Mesenchymal stem cell (in vitro differentiated cells and primary cell): ENCODE measurements around the gene SOWAHB. TPM values are rescaled to one million over a fixed set of nuclear protein-coding genes. Genes with fewer than 3 reads are reported as not detected.

Experiments used
- DNase-seq: peaks from one replicate; pipeline ENCODE4 v3.0.0-alpha.2; 2013
- H2AFZ ChIP-seq: one replicate; pipeline ENCODE4 v1.6.1; 2013; ENCODE audit warnings: low read depth, mild to moderate bottlenecking, control low read depth, inconsistent platforms, low read length, moderate library complexity
- H2AK5ac ChIP-seq: 2 replicates; pipeline ENCODE4 v1.6.1; 2013; ENCODE audit warnings: low read length, moderate library complexity, mild to moderate bottlenecking, inconsistent platforms; ENCODE audit not compliant: severe bottlenecking
- H2BK120ac ChIP-seq: one replicate; pipeline ENCODE4 v1.6.1; 2013; ENCODE audit warnings: low read depth, mild to moderate bottlenecking, inconsistent platforms, low read length, moderate library complexity
- H2BK12ac ChIP-seq, 2 experiments: one replicate each; pipeline ENCODE4 v1.6.1; 2013; ENCODE audit warnings: inconsistent platforms in 2 of 2, low read length in 2 of 2, mild to moderate bottlenecking in 2 of 2, moderate library complexity in 2 of 2, control low read depth in 1 of 2
- H2BK15ac ChIP-seq: one replicate; pipeline ENCODE4 v1.6.1; 2013; ENCODE audit warnings: mild to moderate bottlenecking, low read depth, inconsistent platforms; ENCODE audit not compliant: poor library complexity, severe bottlenecking
- H2BK5ac ChIP-seq: 2 replicates; pipeline ENCODE4 v1.6.1; 2013; ENCODE audit warnings: low read depth, mild to moderate bottlenecking, low read length, control low read depth, inconsistent platforms; ENCODE audit not compliant: poor library complexity, severe bottlenecking
- H3K14ac ChIP-seq, 2 experiments: one replicate each; pipeline ENCODE4 v1.6.1; 2013; ENCODE audit warnings: inconsistent platforms in 2 of 2, low read length in 2 of 2, control low read depth in 1 of 2, mild to moderate bottlenecking in 1 of 2, moderate library complexity in 1 of 2
- H3K18ac ChIP-seq, 2 experiments: one replicate each; pipeline ENCODE4 v1.6.1; 2013; ENCODE audit warnings: inconsistent platforms in 2 of 2, low read length in 2 of 2, control low read depth in 1 of 2, low read depth in 1 of 2, mild to moderate bottlenecking in 1 of 2
- H3K23ac ChIP-seq, 2 experiments: one replicate each; pipeline ENCODE4 v1.6.1; 2013; ENCODE audit warnings: inconsistent platforms in 2 of 2, low read length in 2 of 2, mild to moderate bottlenecking in 2 of 2, moderate library complexity in 2 of 2, control low read depth in 1 of 2
- H3K27ac ChIP-seq: 2 replicates; pipeline ENCODE4 v1.5.1; 2013; ENCODE audit warnings: mild to moderate bottlenecking, moderate library complexity, low read length, control low read depth, inconsistent platforms; ENCODE audit not compliant: poor library complexity, severe bottlenecking
- H3K27me3 ChIP-seq, 2 experiments: 2 replicates each; pipeline versions ENCODE4 v1.6.1 to v1.7.0; 2013; ENCODE audit warnings: low read length in 2 of 2, mild to moderate bottlenecking in 2 of 2, moderate library complexity in 2 of 2, control low read depth in 1 of 2, inconsistent platforms in 1 of 2; ENCODE audit not compliant: control insufficient read depth in 1 of 2, insufficient read depth in 1 of 2
- H3K36me3 ChIP-seq, 2 experiments: 2 replicates each; pipeline versions ENCODE4 v1.6.1 to v1.7.0; 2013; ENCODE audit warnings: low read length in 2 of 2, control low read depth in 1 of 2, inconsistent platforms in 1 of 2, low read depth in 1 of 2, mild to moderate bottlenecking in 1 of 2; ENCODE audit not compliant: insufficient read depth in 2 of 2, control insufficient read depth in 1 of 2
- H3K4ac ChIP-seq, 2 experiments: one replicate each; pipeline ENCODE4 v1.6.1; 2013; ENCODE audit warnings: inconsistent platforms in 2 of 2, low read length in 2 of 2, mild to moderate bottlenecking in 2 of 2, moderate library complexity in 2 of 2, control low read depth in 1 of 2, low read depth in 1 of 2
- H3K4me1 ChIP-seq: 2 replicates; pipeline ENCODE4 v1.6.1; 2013; ENCODE audit warnings: low read depth, low read length, control low read depth; ENCODE audit not compliant: control insufficient read depth, insufficient read depth
- H3K4me2 ChIP-seq: 2 replicates; pipeline ENCODE4 v1.6.1; 2013; ENCODE audit warnings: low read length, mild to moderate bottlenecking, inconsistent platforms; ENCODE audit not compliant: poor library complexity, severe bottlenecking
- H3K4me3 ChIP-seq, 2 experiments: 2 replicates each; pipeline versions ENCODE4 v1.5.1 to v1.7.0; 2013; ENCODE audit warnings: low read length in 2 of 2, mild to moderate bottlenecking in 2 of 2, control low read depth in 1 of 2, low read depth in 1 of 2; ENCODE audit not compliant: insufficient read depth in 1 of 2
- H3K79me1 ChIP-seq: replicated peaks from 2 replicates; pipeline ENCODE4 v1.6.1; 2013; ENCODE audit warnings: mild to moderate bottlenecking, control low read depth, low read length, inconsistent platforms; ENCODE audit not compliant: poor library complexity, severe bottlenecking
- H3K9ac ChIP-seq: 2 replicates; pipeline ENCODE4 v1.7.0; 2013; ENCODE audit warnings: mild to moderate bottlenecking, low read length, moderate library complexity
- H3K9me3 ChIP-seq: 2 replicates; pipeline ENCODE4 v1.7.0; 2013; ENCODE audit warnings: mild to moderate bottlenecking, low read length; ENCODE audit not compliant: control insufficient read depth
- H4K8ac ChIP-seq: one replicate; pipeline ENCODE4 v1.6.1; 2013; ENCODE audit warnings: inconsistent platforms, mild to moderate bottlenecking, low read length, moderate library complexity
- H4K91ac ChIP-seq: one replicate; pipeline ENCODE4 v1.6.1; 2013; ENCODE audit warnings: mild to moderate bottlenecking, low read length, inconsistent platforms
- WGBS: methylation state at CpG from one replicate; pipeline ENCODE4 v1.1.7; 2013; ENCODE audit warnings: mixed read lengths; 5-methylcytosine and 5-hydroxymethylcytosine counted together
- polyA plus RNA-seq, 2 experiments: library from polyadenylated mRNA; stranded (reverse); fragments of 200-250 nt; gene quantifications; one replicate each; pipeline ENCODE4 v1.2.3, GENCODE V29; 2013

SOWAHB gene, protein sequence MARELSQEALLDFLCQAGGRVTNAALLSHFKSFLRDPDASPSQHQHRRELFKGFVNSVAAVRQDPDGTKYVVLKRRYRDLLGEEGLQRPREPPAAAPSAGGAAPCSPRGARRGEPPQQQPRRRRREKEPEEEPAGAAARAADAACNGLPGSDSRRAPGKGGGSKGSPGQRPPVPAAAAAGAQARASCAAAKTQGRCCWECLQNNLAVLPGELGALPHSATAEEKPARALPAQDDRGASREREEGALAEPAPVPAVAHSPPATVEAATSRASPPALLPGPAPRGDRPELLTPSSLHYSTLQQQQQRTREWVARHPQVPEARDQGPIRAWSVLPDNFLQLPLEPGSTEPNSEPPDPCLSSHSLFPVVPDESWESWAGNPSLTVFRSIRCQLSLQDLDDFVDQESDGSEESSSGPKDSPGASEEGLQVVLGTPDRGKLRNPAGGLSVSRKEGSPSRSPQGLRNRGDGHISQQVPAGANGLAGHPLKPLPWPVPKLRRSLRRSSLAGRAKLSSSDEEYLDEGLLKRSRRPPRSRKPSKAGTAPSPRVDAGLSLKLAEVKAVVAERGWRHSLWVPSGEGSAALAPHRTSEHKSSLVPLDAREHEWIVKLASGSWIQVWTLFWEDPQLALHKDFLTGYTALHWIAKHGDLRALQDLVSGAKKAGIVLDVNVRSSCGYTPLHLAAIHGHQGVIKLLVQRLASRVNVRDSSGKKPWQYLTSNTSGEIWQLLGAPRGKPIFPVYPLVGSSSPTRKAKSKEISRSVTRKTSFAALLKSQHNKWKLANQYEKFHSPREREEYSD
- polyA plus RNA-seq (2013, experiment 1 of 2): 0.03 TPM
- polyA plus RNA-seq (2013, experiment 2 of 2): 0.01 TPM

DNA sequence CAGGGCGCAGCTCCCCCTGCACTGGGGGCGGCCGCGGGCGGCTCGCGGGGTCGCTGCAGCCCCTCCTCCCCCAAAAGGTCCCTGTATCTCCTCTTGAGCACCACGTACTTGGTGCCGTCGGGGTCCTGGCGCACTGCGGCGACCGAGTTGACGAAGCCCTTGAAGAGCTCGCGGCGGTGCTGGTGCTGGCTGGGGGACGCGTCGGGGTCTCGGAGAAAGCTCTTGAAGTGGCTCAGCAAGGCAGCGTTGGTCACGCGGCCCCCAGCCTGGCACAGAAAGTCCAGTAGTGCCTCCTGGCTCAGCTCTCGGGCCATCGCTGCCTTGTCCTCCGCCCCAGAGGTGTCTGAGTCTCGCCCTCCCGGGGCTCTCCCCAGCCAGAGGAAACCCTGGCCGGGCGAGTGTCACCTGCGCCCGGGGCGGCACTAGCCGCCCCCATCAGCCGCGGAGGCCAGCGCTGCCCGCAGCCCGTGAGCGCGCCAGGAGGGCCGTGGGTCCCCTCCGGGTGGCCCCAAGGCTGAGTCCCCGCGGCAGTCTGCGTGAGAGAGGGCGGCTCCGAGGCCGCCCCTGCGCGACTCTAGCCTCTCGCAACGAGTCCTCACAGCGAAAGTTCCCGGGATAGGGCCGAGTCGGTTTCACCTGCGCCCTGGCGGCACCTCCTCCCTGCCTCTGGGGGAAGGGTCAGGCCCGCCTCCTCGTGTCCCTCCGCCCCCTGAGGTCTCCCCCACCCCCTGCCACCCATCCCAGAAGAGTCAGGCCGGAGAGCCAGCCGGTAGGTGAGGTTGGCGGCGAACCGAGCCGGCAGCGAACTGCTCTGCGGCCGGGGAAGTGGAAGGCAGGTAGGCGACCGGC lies at the start of gene SOWAHB:
Gene SOWAHB, minus strand, starts transcription at position 609 of the 849 bp plus-strand sequence. Its CDS starts 295 bp downstream, at position 314.
- Histone ChIP-seq H3K9ac (no peak within 1 kb of the TSS), H2BK5ac (no peak within 1 kb of the TSS), H3K18ac (peak within 1 kb of the TSS; percentile 70 to 80), H2BK15ac (peak within 1 kb of the TSS; percentile 45), H4K91ac (no peak within 1 kb of the TSS), H3K36me3 (no peaks in the 10 kb centered on the region), H3K14ac (peak within 1 kb of the TSS in 1 of 2 experiments; percentile 41), H3K4me3 (peak within 1 kb of the TSS; percentile 62), H3K9me3 (no peaks in the 10 kb centered on the region), H4K8ac (no peak within 1 kb of the TSS), H3K79me1 (no peaks in the 10 kb centered on the region), H3K27ac (no peak within 1 kb of the TSS), H3K4ac (peak within 1 kb of the TSS in 1 of 2 experiments; percentile 32), H2AK5ac (no peak within 1 kb of the TSS), H2BK120ac (no peak within 1 kb of the TSS), H3K23ac (peak within 1 kb of the TSS; percentile 14 to 60), H3K27me3 (peaks cover 14 to 70% of the 10 kb centered on the region in 2 experiments), H3K4me2 (peak within 1 kb of the TSS; percentile 99), H2AFZ (peak within 1 kb of the TSS; percentile 81), H2BK12ac (peak within 1 kb of the TSS; percentile 30 to 51), H3K4me1 (peaks cover 15% of the 10 kb centered on the region)
- DNase-seq: no peak
- WGBS: 1% methylated on average over 65 of the region's 76 CpGs

DNA sequence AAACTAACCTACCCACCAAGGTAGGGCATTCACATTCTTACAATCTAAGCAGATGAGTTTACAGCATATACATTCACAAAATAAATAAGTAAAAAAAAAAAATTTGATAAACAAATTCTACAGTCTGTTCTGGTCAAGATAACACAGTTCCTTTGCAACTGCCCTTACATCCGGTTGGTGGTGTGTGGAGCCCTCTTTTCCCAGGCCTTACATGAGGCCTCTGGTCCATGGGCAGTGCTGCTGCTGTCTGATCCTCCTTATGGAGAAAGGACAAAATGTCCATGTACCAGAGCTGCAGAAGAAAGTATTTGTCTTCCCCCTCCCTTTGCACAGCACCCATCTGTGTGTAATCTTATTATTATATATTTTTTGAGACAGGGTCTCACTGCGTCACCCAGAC lies 49.4 kb upstream of the SOWAHB start:
- peaks cover 10% of the 10 kb centered on the region for H3K79me1 ChIP-seq
- peaks cover 0 to 4% of the 10 kb centered on the region in 2 experiments for H3K36me3 ChIP-seq
- peak; percentile 61 for DNase-seq
- H3K9ac ChIP-seq: no peak overlapping the region
- H3K18ac ChIP-seq: peak overlapping the region in 1 of 2 experiments; percentile 9
- H4K8ac ChIP-seq: no peak overlapping the region
- no peak overlapping the region for H3K4ac ChIP-seq
- no peak overlapping the region for H3K23ac ChIP-seq
- H2AK5ac ChIP-seq: no peak overlapping the region
- no peak overlapping the region for H2AFZ ChIP-seq
- peak overlapping the region; percentile 7 for H3K27ac ChIP-seq
- H3K4me3 ChIP-seq: peak overlapping the region; percentile 31 to 94
- no peak overlapping the region for H2BK120ac ChIP-seq
- H3K4me2 ChIP-seq: peak overlapping the region; percentile 81
- no peaks in the 10 kb centered on the region for H3K27me3 ChIP-seq
- 45% methylated on average over 2 of the region's 2 CpGs for whole genome bisulfite sequencing
- no peak overlapping the region for H4K91ac ChIP-seq
- H2BK15ac ChIP-seq: peak overlapping the region; percentile 48
- H2BK5ac ChIP-seq: no peak overlapping the region
- H2BK12ac ChIP-seq: peak overlapping the region in 1 of 2 experiments; percentile 73
- no peak overlapping the region for H3K14ac ChIP-seq
- no peaks in the 10 kb centered on the region for H3K9me3 ChIP-seq
- H3K4me1 ChIP-seq: peaks cover 21% of the 10 kb centered on the region

DNA sequence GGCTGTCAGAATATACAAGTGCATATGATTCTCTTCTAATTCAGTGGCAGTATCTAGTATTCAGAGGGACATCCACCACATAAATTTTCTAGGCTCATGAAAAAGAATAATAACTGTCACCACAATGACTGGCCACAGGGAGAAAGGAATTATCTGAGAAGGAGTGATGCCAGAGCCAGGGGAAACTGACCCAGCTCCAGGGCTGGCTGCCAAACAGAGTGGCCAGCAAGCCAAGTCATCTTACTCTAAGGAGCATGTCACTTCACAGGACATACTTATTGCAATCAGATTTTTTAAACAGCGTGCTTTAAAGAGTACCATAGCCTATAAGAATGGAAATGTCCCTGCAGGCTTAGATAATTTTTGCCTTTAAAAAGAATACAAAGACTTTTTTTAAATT lies 45.8 kb upstream of the SOWAHB start:
- Histone ChIP-seq H3K27ac (no peak overlapping the region), H3K4ac (no peak overlapping the region), H3K27me3 (no peaks in the 10 kb centered on the region), H2BK120ac (no peak overlapping the region), H3K79me1 (peaks cover 10% of the 10 kb centered on the region), H2AK5ac (no peak overlapping the region), H2BK5ac (no peak overlapping the region), H3K4me1 (peaks cover 21% of the 10 kb centered on the region), H2AFZ (no peak overlapping the region), H4K91ac (no peak overlapping the region), H3K9me3 (no peaks in the 10 kb centered on the region), H3K36me3 (peaks cover 0 to 4% of the 10 kb centered on the region in 2 experiments), H3K23ac (no peak overlapping the region), H3K9ac (no peak overlapping the region), H3K4me2 (no peak overlapping the region), H3K4me3 (no peak overlapping the region), H3K18ac (no peak overlapping the region), H4K8ac (no peak overlapping the region), H2BK12ac (no peak overlapping the region), H2BK15ac (no peak overlapping the region), H3K14ac (no peak overlapping the region)
- DNase-seq: no peak
- whole genome bisulfite sequencing: no CpG with 5 or more reads among the region's 1 CpG
